GM12892 (cell line): ENCODE measurements around the gene TMCO6.
"Not testable (repeated sequence)": the region's sequence is repeated elsewhere in the genome, so short reads cannot be mapped to it uniquely, and the experiment has no call there.

Source experiments
- DNase-seq: peaks from one replicate; pipeline ENCODE4 v3.0.0; 2011; ENCODE audit not compliant: insufficient read length
- FAIRE-seq: peaks from 2 replicates; lab custom pipeline; 2011; peaks lifted over from hg19 to GRCh38; lab: Jason Lieb, UNC
- POLR2A ChIP-seq: IDR thresholded peaks from 2 replicates; pipeline ENCODE4 v1.6.1; 2011; ENCODE audit warnings: low read depth, low read length, control low read depth
- POLR2AphosphoS5 ChIP-seq: IDR thresholded peaks from 2 replicates; pipeline ENCODE4 v1.6.1; 2011; ENCODE audit warnings: low read depth, low read length, control low read depth
- TAF1 ChIP-seq: IDR thresholded peaks from 2 replicates; pipeline ENCODE4 v1.6.1; 2011; ENCODE audit warnings: low read depth, mild to moderate bottlenecking, control low read depth, low read length, borderline replicate concordance

The TMCO6 gene

GRCh38 chr5:140605879-140606278 is 33.4 kb upstream of the TMCO6 start:
- TF ChIP-seq TAF1 (no peak), POLR2A (no peak)
- no peak for FAIRE-seq
- no peak for DNase-seq

GRCh38 chr5:140607031-140607430 is 32.2 kb upstream of the TMCO6 start:
- FAIRE-seq, result no peak
- TF ChIP-seq POLR2AphosphoS5, result no peak
- TF ChIP-seq TAF1, result no peak
- TF ChIP-seq POLR2A, result no peak
- DNase-seq, result no peak

GRCh38 chr5:140608722-140609121 is 30.5 kb upstream of the TMCO6 start:
- DNase-seq (no peak), FAIRE-seq (no peak)
- TF ChIP-seq TAF1, result no peak

GRCh38 chr5:140609126-140609525 is 30.1 kb upstream of the TMCO6 start:
- no peak for DNase-seq
- no peak for FAIRE-seq
- TF ChIP-seq POLR2A, result no peak
- no peak for TF ChIP-seq TAF1

GRCh38 chr5:140611020-140611521 is 28.2 kb upstream of the TMCO6 start:
- TF ChIP-seq POLR2A, result no peak
- TF ChIP-seq TAF1, result no peak
- no peak for TF ChIP-seq POLR2AphosphoS5
- FAIRE-seq (no peak), DNase-seq (no peak)

GRCh38 chr5:140622301-140622700 is 16.9 kb upstream of the TMCO6 start:
- DNase-seq (no peak), FAIRE-seq (no peak)
- TF ChIP-seq POLR2AphosphoS5, result no peak
- no peak for TF ChIP-seq POLR2A
- TF ChIP-seq TAF1, result no peak

GRCh38 chr5:140623061-140623460 is 16.2 kb upstream of the TMCO6 start:
- FAIRE-seq, result not testable (repeated sequence)

GRCh38 chr5:140624886-140625285 is 14.4 kb upstream of the TMCO6 start:
- not testable (repeated sequence) for DNase-seq, FAIRE-seq

More at GRCh38 chr5:140623061-140623460, 16.2 kb upstream of the TMCO6 start:
- DNase-seq, result not testable (repeated sequence)

- TF ChIP-seq POLR2A, result no peak
- no peak for TF ChIP-seq POLR2AphosphoS5
- TF ChIP-seq TAF1, result no peak
- no peak for FAIRE-seq
- DNase-seq, result no peak
These were observed 11.3 kb upstream of the TMCO6 start for GRCh38 chr5:140627972-140628371.

GRCh38 chr5:140628711-140629110 is 10.5 kb upstream of the TMCO6 start:
- TF ChIP-seq TAF1, result no peak
- no peak for TF ChIP-seq POLR2AphosphoS5
- TF ChIP-seq POLR2A, result no peak
- no peak for DNase-seq
- FAIRE-seq, result no peak

- DNase-seq (no peak), FAIRE-seq (no peak)
- TF ChIP-seq POLR2AphosphoS5, result no peak
- no peak for TF ChIP-seq POLR2A
- TF ChIP-seq TAF1, result no peak
These were observed 8.8 kb upstream of the TMCO6 start for GRCh38 chr5:140630292-140631035.

- TF ChIP-seq POLR2AphosphoS5 (no peak), TAF1 (no peak)
- FAIRE-seq (no peak), DNase-seq (no peak)
These were observed 8.2 kb upstream of the TMCO6 start for GRCh38 chr5:140631036-140631417.
